Esophagus squamous epithelium (tissue), 5 donors: ENCODE measurements around the gene BBX. TPM values are rescaled to one million over a fixed set of nuclear protein-coding genes. Genes with fewer than 3 reads are reported as not detected.

Source experiments
- DNase-seq: peaks from one replicate; lab custom pipeline; 2025; lab: John Stamatoyannopoulos, UW
- H3K27ac ChIP-seq, 4 donors: fragments of 200-600 bp; sonication (generic); one replicate each; pipeline ENCODE4 v1.5.1; 2016 to 2019; ENCODE audit warnings: mild to moderate bottlenecking in 1 of 4
- H3K27me3 ChIP-seq, 4 donors: fragments of 200-600 bp; sonication (generic); 1 replicate in 3 of 4; 2 replicates in 1 of 4; pipeline versions ENCODE4 v1.5.1 to v1.6.0; 2017 to 2021; ENCODE audit warnings: antibody characterized with exemption in 1 of 4
- H3K36me3 ChIP-seq, 3 donors: fragments of 200-600 bp; sonication (generic); one replicate each; pipeline ENCODE4 v1.5.1; 2016 to 2019
- H3K4me1 ChIP-seq, 3 donors: fragments of 200-600 bp; sonication (generic); one replicate each; pipeline ENCODE4 v1.5.1; 2017 to 2019
- H3K4me3 ChIP-seq, 4 donors: fragments of 200-600 bp; sonication (generic); 1 replicate in 3 of 4; 2 replicates in 1 of 4; pipeline ENCODE4 v1.5.1; 2016 to 2019; ENCODE audit warnings: mild to moderate bottlenecking in 2 of 4, moderate library complexity in 1 of 4
- H3K9me3 ChIP-seq, 3 donors: fragments of 200-600 bp; sonication (generic); one replicate each; pipeline ENCODE4 v1.5.1; 2016 to 2019
- POLR2A ChIP-seq, 4 donors: fragments of 450-650 bp; IDR thresholded peaks; one replicate each; pipeline ENCODE4 v1.6.1; 2017; ENCODE audit warnings: antibody characterized with exemption in 4 of 4, mild to moderate bottlenecking in 4 of 4, moderate library complexity in 3 of 4
- WGBS, 2 donors: methylation state at CpG; one replicate each; pipeline ENCODE4 v1.1.5; 2018; 5-methylcytosine and 5-hydroxymethylcytosine counted together
- intact Hi-C: fragments of 100-400 bp; cut with DNase I; formaldehyde crosslinking; loops from one replicate; pipeline ENCODE4 v1.15.0; 2022
- total RNA-seq, 4 donors: library from RNA; depleted of rRNA; stranded (reverse); fragments of >200 nt; gene quantifications; one replicate each; pipeline ENCODE4 v1.1.0, GENCODE V29; 2016
- TF ChIP-seq, protein P1 (sequence below), 6 experiments: fragments of 450-650 bp in 4 of 6; fragments of 200-600 bp in 2 of 6; sonication (generic) in 2 of 6; IDR thresholded peaks; one replicate each; pipeline ENCODE4 v1.5.1; 2016 to 2019; ENCODE audit warnings: antibody characterized with exemption in 6 of 6, mild to moderate bottlenecking in 4 of 6, moderate library complexity in 4 of 6
- donor health status: DM: yes; HTN: yes; CAD: no.

BBX gene
- total RNA-seq, 4 donors from 2014 or later = 12.5 to 49.5 (median 35.8) TPM

DNA sequence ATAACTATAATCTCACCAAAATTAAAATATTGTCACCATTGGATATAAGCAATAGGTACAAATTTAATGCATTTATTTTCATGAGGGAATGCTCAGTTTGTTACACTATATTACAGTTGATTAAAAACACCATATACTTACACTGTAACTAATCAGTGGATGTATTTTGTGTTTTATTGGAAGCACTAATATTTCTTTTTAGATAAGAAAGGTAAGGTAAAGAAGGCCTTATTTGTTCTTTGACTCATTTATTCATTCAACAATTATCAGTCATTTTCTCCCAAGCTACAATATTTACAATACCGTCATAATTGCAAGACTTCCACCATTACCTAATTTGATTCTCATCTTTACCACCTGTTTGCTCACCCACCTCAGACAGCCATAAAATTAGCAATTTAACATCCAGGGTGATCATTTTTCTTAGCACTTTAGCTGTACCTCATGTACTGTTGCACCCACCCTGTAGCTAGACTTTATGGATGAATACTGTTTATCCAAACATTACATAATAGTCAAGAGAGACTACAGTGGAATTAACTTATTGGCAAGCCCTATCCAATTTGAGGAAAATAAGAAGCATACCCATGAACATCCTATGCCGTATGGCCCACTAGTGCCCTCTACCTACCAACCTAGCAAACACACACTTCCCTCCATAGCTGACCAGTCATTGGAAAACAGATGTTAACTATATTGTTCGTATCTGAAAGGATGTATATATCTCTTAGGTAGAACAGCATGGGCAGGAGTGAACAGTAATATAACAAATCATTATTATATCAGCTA lies 229.6 kb downstream of the BBX start:
- TF ChIP-seq, protein P1, sequence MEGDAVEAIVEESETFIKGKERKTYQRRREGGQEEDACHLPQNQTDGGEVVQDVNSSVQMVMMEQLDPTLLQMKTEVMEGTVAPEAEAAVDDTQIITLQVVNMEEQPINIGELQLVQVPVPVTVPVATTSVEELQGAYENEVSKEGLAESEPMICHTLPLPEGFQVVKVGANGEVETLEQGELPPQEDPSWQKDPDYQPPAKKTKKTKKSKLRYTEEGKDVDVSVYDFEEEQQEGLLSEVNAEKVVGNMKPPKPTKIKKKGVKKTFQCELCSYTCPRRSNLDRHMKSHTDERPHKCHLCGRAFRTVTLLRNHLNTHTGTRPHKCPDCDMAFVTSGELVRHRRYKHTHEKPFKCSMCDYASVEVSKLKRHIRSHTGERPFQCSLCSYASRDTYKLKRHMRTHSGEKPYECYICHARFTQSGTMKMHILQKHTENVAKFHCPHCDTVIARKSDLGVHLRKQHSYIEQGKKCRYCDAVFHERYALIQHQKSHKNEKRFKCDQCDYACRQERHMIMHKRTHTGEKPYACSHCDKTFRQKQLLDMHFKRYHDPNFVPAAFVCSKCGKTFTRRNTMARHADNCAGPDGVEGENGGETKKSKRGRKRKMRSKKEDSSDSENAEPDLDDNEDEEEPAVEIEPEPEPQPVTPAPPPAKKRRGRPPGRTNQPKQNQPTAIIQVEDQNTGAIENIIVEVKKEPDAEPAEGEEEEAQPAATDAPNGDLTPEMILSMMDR (IDR thresholded peaks at IDR 0.05) = peak in 4 of 6 experiments; percentile 10 to 49 (median 22)
- TF ChIP-seq POLR2A (IDR thresholded peaks at IDR 0.05) = no peak
- Histone ChIP-seq H3K27ac (no peak overlapping the region), H3K36me3 (peaks cover 0 to 32% (median 0%) of the 10 kb centered on the region in 3 donors), H3K4me3 (no peak overlapping the region), H3K4me1 (no peaks in the 10 kb centered on the region), H3K9me3 (no peaks in the 10 kb centered on the region), H3K27me3 (no peaks in the 10 kb centered on the region)
- WGBS, 2 donors = 76 to 88% methylated on average over 3 of the region's 3 CpGs
- no peak for DNase-seq
- intact Hi-C loops = no loop called here

DNA sequence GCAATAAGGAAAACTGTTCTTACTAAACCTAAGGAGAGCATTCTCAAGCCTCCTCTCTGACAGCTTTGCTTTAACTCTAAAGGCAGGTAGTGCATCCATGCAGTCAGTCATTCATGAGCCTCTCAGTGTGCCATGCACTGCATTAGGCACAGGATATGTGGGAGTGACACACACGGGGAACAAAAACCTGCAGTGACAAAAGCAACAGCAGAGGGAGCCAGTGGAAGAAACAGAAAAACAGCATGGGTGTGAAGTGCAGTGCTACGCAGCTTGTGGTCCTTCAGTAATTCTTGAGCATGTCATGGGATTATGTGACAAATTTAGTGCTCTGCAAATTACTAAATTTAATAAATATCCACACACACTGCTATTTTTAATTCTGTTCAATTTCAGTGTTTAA lies 230.7 kb downstream of the BBX start:
- no peak for DNase-seq
- no peak for TF ChIP-seq POLR2A (IDR thresholded peaks at IDR 0.05)
- TF ChIP-seq, protein P1 (IDR thresholded peaks at IDR 0.05) = peak in 5 of 6 experiments; percentile 30 to 51 (median 35)
- Histone ChIP-seq H3K4me3 (no peak overlapping the region), H3K27ac (no peak overlapping the region), H3K9me3 (no peaks in the 10 kb centered on the region), H3K4me1 (no peaks in the 10 kb centered on the region), H3K36me3 (peaks cover 0 to 30% (median 0%) of the 10 kb centered on the region in 3 donors), H3K27me3 (no peaks in the 10 kb centered on the region)
- 39 to 47% methylated on average over 2 of the region's 2 CpGs for WGBS, 2 donors
- intact Hi-C loops = no loop called here

GRCh38 chr3:107753976-107754375 lies 231.2 kb downstream of the BBX start:
- Histone ChIP-seq H3K4me3 (no peak overlapping the region), H3K9me3 (no peaks in the 10 kb centered on the region), H3K4me1 (no peaks in the 10 kb centered on the region), H3K36me3 (peaks cover 0 to 27% (median 0%) of the 10 kb centered on the region in 3 donors), H3K27ac (no peak overlapping the region), H3K27me3 (no peaks in the 10 kb centered on the region)
- no peak for DNase-seq
- intact Hi-C loops = no loop called here
- WGBS, 2 donors = 67 to 82% methylated on average over 4 of the region's 4 CpGs
- no peak for TF ChIP-seq POLR2A (IDR thresholded peaks at IDR 0.05)
- TF ChIP-seq, protein P1 (IDR thresholded peaks at IDR 0.05) = no peak

- no peak for DNase-seq
- H3K4me3 ChIP-seq = no peak overlapping the region
- H3K36me3 ChIP-seq = peaks cover 0 to 27% (median 0%) of the 10 kb centered on the region in 3 donors
- no peaks in the 10 kb centered on the region for H3K27me3 ChIP-seq
- H3K27ac ChIP-seq = no peak overlapping the region
- TF ChIP-seq POLR2A (IDR thresholded peaks at IDR 0.05) = no peak
- TF ChIP-seq, protein P1 (IDR thresholded peaks at IDR 0.05) = no peak
- WGBS, 2 donors = 75 to 76% methylated on average over 2 of the region's 2 CpGs
- no peaks in the 10 kb centered on the region for H3K4me1 ChIP-seq
- no peaks in the 10 kb centered on the region for H3K9me3 ChIP-seq
- intact Hi-C loops = no loop called here
Observed at GRCh38 chr3:107756649-107757048, 233.9 kb downstream of the BBX start.

DNA sequence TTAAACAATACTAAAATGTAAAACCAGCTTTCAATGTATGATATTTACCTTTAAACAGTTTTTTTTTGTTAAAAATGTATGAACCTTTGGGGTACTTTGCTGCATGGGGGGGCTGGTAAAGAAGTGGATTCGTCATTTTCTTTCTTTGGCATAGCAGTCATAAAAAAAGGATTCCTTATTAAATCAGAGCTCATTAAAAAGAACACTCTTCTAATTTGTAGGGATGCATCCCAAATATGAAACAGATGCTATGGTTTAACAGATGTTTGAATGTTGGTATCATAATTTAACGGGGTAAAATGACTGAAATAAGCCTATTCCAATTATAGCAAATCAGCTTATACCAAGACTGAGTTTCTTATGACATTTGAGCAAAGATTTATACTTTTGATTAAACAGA lies 234.4 kb downstream of the BBX start:
- intact Hi-C loops = no loop called here
- H3K9me3 ChIP-seq = no peaks in the 10 kb centered on the region
- peaks cover 0 to 27% (median 0%) of the 10 kb centered on the region in 3 donors for H3K36me3 ChIP-seq
- DNase-seq = no peak
- H3K27me3 ChIP-seq = no peaks in the 10 kb centered on the region
- TF ChIP-seq, protein P1 (IDR thresholded peaks at IDR 0.05) = no peak
- no peak for TF ChIP-seq POLR2A (IDR thresholded peaks at IDR 0.05)
- no peak overlapping the region for H3K4me3 ChIP-seq
- 83 to 89% methylated on average over 2 of the region's 2 CpGs for WGBS, 2 donors
- H3K27ac ChIP-seq = no peak overlapping the region
- no peaks in the 10 kb centered on the region for H3K4me1 ChIP-seq
